DOHH2 (cell line): ENCODE measurements around the gene GRAMD2B.

ENCODE experiments used
- H3F3A ChIP-seq: fragments of 200-600 bp; sonication (generic), shearing (Covaris generic); 2 replicates; pipeline ENCODE4 v1.6.0; 2016; ENCODE audit warnings: antibody characterized with exemption, mild to moderate bottlenecking; ENCODE audit not compliant: control insufficient read depth, insufficient read depth
- H3K27ac ChIP-seq: fragments of 200-600 bp; sonication (generic); 2 replicates; pipeline ENCODE4 v1.5.1; 2014; ENCODE audit warnings: low read depth, mild to moderate bottlenecking, low read length, moderate library complexity
- H3K27me3 ChIP-seq: fragments of 200-600 bp; sonication (generic); 2 replicates; pipeline ENCODE4 v1.6.1; 2014; ENCODE audit warnings: mild to moderate bottlenecking, low read length, mixed read lengths; ENCODE audit not compliant: control insufficient read depth
- H3K36me3 ChIP-seq: fragments of 200-600 bp; sonication (generic); 2 replicates; pipeline ENCODE4 v1.6.1; 2014; ENCODE audit warnings: mild to moderate bottlenecking, low read length, moderate library complexity, mixed read lengths; ENCODE audit not compliant: control insufficient read depth
- H3K4me1 ChIP-seq: fragments of 200-600 bp; sonication (generic); 2 replicates; pipeline ENCODE4 v1.6.1; 2014; ENCODE audit warnings: mild to moderate bottlenecking, low read length, mixed read lengths; ENCODE audit not compliant: control insufficient read depth
- H3K4me2 ChIP-seq: fragments of 200-600 bp; sonication (generic); 2 replicates; pipeline ENCODE4 v1.6.0; 2014; ENCODE audit warnings: mild to moderate bottlenecking, low read length, moderate library complexity
- H3K4me3 ChIP-seq: fragments of 200-600 bp; sonication (generic); 2 replicates; pipeline ENCODE4 v1.5.1; 2014; ENCODE audit warnings: mild to moderate bottlenecking, low read length, mixed read lengths
- H3K79me2 ChIP-seq: fragments of 200-600 bp; sonication (generic); 2 replicates; pipeline ENCODE4 v1.6.1; 2014; ENCODE audit warnings: mild to moderate bottlenecking, low read length, mixed read lengths; ENCODE audit not compliant: control insufficient read depth
- H3K9me2 ChIP-seq: fragments of 200-600 bp; sonication (generic); replicated peaks from 2 replicates; pipeline ENCODE4 v1.6.1; 2014; ENCODE audit warnings: mild to moderate bottlenecking, low read length, mixed read lengths; ENCODE audit not compliant: control insufficient read depth
- H3K9me3 ChIP-seq: fragments of 200-600 bp; sonication (generic); 2 replicates; pipeline ENCODE4 v1.6.1; 2014; ENCODE audit warnings: antibody characterized with exemption, low read length, mixed read lengths; ENCODE audit not compliant: control insufficient read depth, insufficient read depth
- H4K20me1 ChIP-seq: fragments of 200-600 bp; sonication (generic); 2 replicates; pipeline ENCODE4 v1.6.0; 2014; ENCODE audit warnings: low read depth, mild to moderate bottlenecking, antibody characterized with exemption, low read length, moderate library complexity; ENCODE audit not compliant: control insufficient read depth, insufficient read depth
- EZH2phosphoT487 ChIP-seq: fragments of 200-600 bp; sonication (generic); IDR thresholded peaks from 2 replicates; pipeline ENCODE4 v1.6.1; 2017; ENCODE audit warnings: borderline replicate concordance, mild to moderate bottlenecking, antibody characterized with exemption, low read length, moderate library complexity, mixed read lengths
- TF ChIP-seq, protein P1 (sequence below): fragments of 200-600 bp; sonication (generic); IDR thresholded peaks from one replicate; pipeline ENCODE4 v1.5.1; 2014; ENCODE audit warnings: antibody characterized with exemption, mild to moderate bottlenecking, low read depth, low read length; ENCODE audit not compliant: poor library complexity, severe bottlenecking

Gene GRAMD2B

DNA sequence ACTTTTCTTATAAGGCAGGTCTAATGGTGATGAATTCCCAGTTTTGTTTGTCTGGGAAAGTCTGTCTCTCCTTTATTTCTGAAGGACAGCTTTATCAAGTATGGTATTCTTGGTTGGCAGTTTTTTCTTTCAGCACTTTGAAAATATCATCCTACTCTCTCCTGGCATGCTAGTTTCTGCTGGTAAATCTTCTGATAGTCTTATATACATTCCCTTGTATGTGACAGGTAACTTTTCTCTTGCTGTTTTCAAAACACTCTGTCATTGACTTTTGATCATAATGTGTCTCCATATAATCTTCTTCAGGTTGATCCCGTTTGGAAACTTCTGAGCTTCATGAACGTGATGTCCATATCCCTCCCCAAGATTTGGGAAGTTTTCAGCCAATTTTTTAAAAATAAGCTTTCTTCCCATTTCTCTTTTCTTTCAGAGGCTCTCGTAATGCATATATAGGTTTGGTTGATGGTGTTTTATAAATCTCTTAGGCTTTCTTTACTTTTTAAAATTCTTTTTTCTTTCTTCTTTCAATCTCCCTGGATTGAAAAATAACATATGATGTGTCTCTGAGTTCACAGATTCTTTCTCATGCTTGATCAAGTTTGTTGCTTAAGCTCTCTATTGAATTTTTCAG lies 22.5 kb upstream of the GRAMD2B start:
- H4K20me1 ChIP-seq: no peaks in the 10 kb centered on the region
- H3K4me3 ChIP-seq: no peak overlapping the region
- no peaks in the 10 kb centered on the region for H3F3A ChIP-seq
- H3K27me3 ChIP-seq: peaks cover 6% of the 10 kb centered on the region; the same call in 1 of the 2 replicates
- no peak overlapping the region for H3K4me2 ChIP-seq
- no peaks in the 10 kb centered on the region for H3K4me1 ChIP-seq
- no peak overlapping the region for H3K27ac ChIP-seq
- H3K36me3 ChIP-seq: no peaks in the 10 kb centered on the region
- no peak for TF ChIP-seq EZH2phosphoT487
- TF ChIP-seq, protein P1, sequence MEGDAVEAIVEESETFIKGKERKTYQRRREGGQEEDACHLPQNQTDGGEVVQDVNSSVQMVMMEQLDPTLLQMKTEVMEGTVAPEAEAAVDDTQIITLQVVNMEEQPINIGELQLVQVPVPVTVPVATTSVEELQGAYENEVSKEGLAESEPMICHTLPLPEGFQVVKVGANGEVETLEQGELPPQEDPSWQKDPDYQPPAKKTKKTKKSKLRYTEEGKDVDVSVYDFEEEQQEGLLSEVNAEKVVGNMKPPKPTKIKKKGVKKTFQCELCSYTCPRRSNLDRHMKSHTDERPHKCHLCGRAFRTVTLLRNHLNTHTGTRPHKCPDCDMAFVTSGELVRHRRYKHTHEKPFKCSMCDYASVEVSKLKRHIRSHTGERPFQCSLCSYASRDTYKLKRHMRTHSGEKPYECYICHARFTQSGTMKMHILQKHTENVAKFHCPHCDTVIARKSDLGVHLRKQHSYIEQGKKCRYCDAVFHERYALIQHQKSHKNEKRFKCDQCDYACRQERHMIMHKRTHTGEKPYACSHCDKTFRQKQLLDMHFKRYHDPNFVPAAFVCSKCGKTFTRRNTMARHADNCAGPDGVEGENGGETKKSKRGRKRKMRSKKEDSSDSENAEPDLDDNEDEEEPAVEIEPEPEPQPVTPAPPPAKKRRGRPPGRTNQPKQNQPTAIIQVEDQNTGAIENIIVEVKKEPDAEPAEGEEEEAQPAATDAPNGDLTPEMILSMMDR: no peak
- H3K9me2 ChIP-seq: no peaks in the 10 kb centered on the region
- no peaks in the 10 kb centered on the region for H3K79me2 ChIP-seq
- no peaks in the 10 kb centered on the region for H3K9me3 ChIP-seq

DNA sequence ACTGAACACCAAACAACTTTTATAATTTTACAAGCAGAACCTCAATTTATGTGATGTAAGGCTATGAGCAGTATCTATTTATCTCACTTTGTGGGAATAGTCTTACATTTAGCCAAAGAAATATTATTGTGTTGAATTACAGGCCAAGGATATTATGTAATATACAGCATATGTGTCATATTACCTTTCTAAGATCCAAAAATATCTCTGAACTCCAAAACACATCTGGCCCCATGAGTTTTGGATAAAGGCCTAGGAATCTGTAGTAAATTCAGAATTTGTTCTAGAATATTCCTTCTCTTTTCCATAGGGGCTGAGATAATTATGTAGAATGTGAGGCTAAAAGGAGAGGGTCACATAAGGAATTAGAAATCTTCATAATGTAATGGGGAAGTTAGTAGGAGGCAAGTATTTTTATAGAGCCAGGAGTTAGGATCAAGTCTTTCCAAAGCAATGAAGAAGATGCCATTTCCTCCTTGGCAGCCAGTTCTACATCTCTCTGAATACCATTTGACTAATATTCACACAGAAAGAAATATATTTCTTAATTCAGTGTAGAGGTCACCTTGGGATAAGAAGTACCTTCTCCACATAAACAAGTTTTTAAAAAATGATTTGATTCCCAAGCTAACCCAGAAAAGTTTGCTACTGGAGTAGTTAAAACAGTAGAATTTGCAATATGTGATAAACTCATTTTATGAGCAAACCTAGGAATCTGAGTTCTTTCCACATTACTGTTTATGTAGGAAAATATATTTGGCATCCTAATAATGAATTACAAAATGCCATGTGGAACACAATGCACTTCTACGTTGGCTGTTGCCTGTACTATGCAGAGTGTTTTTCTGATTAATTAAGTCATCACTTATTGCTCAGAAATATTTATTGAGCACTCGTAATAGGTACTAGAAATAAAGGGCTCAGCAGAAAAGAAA lies 20.3 kb upstream of the GRAMD2B start:
- Histone ChIP-seq H3K9me2 (no peaks in the 10 kb centered on the region), H3K27me3 (peaks cover 9% of the 10 kb centered on the region; the same call in 1 of the 2 replicates), H3K27ac (no peak overlapping the region), H4K20me1 (no peaks in the 10 kb centered on the region), H3K4me2 (no peak overlapping the region), H3K79me2 (no peaks in the 10 kb centered on the region), H3K9me3 (no peaks in the 10 kb centered on the region), H3K4me3 (no peak overlapping the region), H3K4me1 (no peaks in the 10 kb centered on the region), H3F3A (no peaks in the 10 kb centered on the region), H3K36me3 (no peaks in the 10 kb centered on the region)
- TF ChIP-seq, protein P1: no peak
- no peak for TF ChIP-seq EZH2phosphoT487

DNA sequence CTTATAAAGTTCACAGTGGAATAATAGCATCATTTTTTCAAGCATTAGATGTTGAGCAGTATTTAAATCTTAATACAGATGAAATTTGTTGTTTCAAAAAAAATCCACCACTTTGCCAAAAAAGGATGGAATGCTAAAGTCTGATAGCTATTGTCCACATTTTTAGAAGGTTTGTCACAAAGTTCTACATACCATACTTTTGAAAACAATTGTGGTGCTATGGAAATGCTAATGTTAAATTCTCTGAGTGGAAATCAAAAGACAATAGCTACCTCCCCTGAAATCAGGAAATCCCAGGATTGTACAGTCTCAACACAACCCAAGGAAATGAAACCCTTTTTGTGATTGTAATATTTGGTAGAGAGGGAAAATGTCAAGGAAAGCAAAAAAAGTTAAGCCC lies 19.3 kb upstream of the GRAMD2B start:
- Histone ChIP-seq H3K79me2 (no peaks in the 10 kb centered on the region), H3K36me3 (no peaks in the 10 kb centered on the region), H3K9me3 (no peaks in the 10 kb centered on the region), H4K20me1 (no peaks in the 10 kb centered on the region), H3K9me2 (no peaks in the 10 kb centered on the region), H3K27me3 (peaks cover 9% of the 10 kb centered on the region; the same call in 1 of the 2 replicates), H3K4me3 (no peak overlapping the region), H3K4me1 (no peaks in the 10 kb centered on the region), H3K4me2 (no peak overlapping the region), H3K27ac (no peak overlapping the region), H3F3A (no peaks in the 10 kb centered on the region)
- TF ChIP-seq EZH2phosphoT487: no peak
- TF ChIP-seq, protein P1: no peak
